H4 (cell line): ENCODE data around the gene EEF2K. TPM values are rescaled to one million over a fixed set of nuclear protein-coding genes. Genes with fewer than 3 reads are reported as not detected.

Source experiments
- DNase-seq: peaks from one replicate; pipeline ENCODE4 v3.0.0-alpha.2; 2015; ENCODE audit warnings: low spot score
- total RNA-seq: library from RNA; depleted of rRNA; stranded (reverse); fragments of >200 nt; shearing (Covaris generic); gene quantifications from 2 replicates; pipeline ENCODE4 v1.2.3, GENCODE V29; 2014; rRNA removed

EEF2K gene
- total RNA-seq, 1 experiment from 2014 or later: 11.1 TPM

- no peak for DNase-seq
Measured at GRCh38 chr16:22333457-22333994, 127.4 kb downstream of the EEF2K start.

GRCh38 chr16:22335668-22336246, 129.7 kb downstream of the EEF2K start:
- no peak for DNase-seq

DNA sequence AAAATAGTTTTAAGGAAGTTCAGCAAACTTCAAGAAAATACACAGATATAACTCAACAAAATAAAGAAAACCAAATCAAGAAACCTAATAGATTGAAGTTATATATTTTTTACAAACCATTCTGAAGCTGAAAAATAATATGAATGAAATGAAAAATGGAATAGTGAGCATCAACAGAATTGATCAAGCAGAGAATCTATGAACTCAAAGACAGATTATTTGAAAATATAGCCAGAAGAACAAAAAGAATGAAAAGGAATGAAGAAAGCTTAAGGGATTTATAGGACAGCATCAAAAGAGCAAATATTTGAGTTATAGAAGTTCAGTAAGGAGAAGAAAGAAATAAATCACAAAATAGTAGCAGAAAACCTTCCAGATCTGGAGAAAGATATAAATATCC, 130.5 kb downstream of the EEF2K start:
- DNase-seq: no peak

GRCh38 chr16:22337045-22337444, 131.0 kb downstream of the EEF2K start:
- no peak for DNase-seq

DNA sequence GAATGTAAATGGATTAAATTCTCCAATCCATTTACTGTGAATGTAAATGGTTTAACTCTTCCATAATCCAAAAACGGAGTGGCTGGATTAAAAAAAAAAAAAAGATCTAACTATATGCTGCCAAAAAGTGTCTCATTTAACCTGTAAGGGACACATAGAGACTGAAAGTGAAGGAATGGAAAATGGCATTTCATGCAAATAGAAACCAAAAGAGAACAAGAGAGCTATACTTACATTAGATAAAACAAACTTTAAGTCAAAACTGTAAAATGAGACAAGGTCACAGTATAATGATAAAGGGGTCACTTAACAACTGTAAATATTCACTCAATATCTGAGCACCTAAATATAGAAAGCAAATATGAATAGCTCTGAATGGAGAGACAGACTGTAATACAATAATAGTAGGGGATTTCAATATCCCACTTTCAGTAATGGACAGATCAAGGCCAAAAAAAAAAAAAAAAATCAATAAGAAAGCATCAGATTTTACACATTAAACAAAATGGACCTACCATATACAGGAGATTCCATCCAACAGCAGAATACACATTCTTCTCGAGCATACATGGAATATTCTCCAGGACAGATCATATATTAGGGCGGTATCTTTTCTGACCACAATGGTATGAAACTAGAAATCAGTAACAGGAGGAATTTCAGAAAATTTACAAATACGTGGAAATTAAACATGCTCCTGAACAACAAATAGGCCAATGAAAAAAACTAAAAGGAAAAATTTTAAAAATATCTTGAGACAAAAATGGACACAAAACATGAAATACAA, 132.0 kb downstream of the EEF2K start:
- no peak for DNase-seq

Other genes starting within 250 kb of the EEF2K start
- gene PDZD9, start 205.2 kb upstream of the EEF2K start, total RNA-seq: not detected in 2 replicates
- 11.8 and 16.2 TPM in 2 replicates for gene MOSMO, start 198.2 kb upstream of the EEF2K start, total RNA-seq
- gene VWA3A, start 113.7 kb upstream of the EEF2K start, total RNA-seq: not detected in 2 replicates
- not detected in 2 replicates for gene SDR42E2, start 43.8 kb upstream of the EEF2K start, total RNA-seq
- 23.2 and 29.2 TPM in 2 replicates for gene POLR3E, start 91.1 kb downstream of the EEF2K start, total RNA-seq
- gene CDR2, start 168.3 kb downstream of the EEF2K start, total RNA-seq: 22.0 and 22.4 TPM in 2 replicates